GM18508 (cell line): ENCODE data around the gene ASF1A.

Experiments
- ATAC-seq: cut with Tn5 transposase; IDR thresholded peaks from one replicate; pipeline ENCODE4 v1.9.1; 2021; ENCODE audit warnings: moderate number of reproducible peaks; ENCODE audit not compliant: insufficient read depth, unreplicated experiment

ASF1A gene

GRCh38 chr6:118877806-118878205 lies 16.1 kb upstream of the ASF1A start:
- no peak for ATAC-seq

- ATAC-seq = peak; percentile 69
These were observed 12.3 kb upstream of the ASF1A start for GRCh38 chr6:118881440-118882313.

GRCh38 chr6:118882314-118882905 lies 11.5 kb upstream of the ASF1A start:
- ATAC-seq = no peak

- no peak for ATAC-seq
These were observed 7.3 kb upstream of the ASF1A start for GRCh38 chr6:118886641-118887040.

GRCh38 chr6:118889163-118889562 lies 4.8 kb upstream of the ASF1A start:
- no peak for ATAC-seq

GRCh38 chr6:118890997-118891790 lies 2.8 kb upstream of the ASF1A start:
- no peak for ATAC-seq

- no peak for ATAC-seq
These were observed 1.5 kb upstream of the ASF1A start for GRCh38 chr6:118892355-118892991.

GRCh38 chr6:118893064-118893806 lies 717 bp upstream of the ASF1A start:
- ATAC-seq = peak; percentile 4

GRCh38 chr6:118894425-118895260 lies 691 bp downstream of the ASF1A start:
- ATAC-seq = no peak

- ATAC-seq = no peak
These were observed 1.3 kb downstream of the ASF1A start for GRCh38 chr6:118895261-118895560.

- ATAC-seq = no peak
These were observed 1.9 kb downstream of the ASF1A start for GRCh38 chr6:118895859-118896258.

GRCh38 chr6:118896339-118897136 lies 2.6 kb downstream of the ASF1A start:
- peak; percentile 26 for ATAC-seq

GRCh38 chr6:118897386-118897785 lies 3.4 kb downstream of the ASF1A start:
- ATAC-seq = no peak

- ATAC-seq = no peak
These were observed 6.0 kb downstream of the ASF1A start for GRCh38 chr6:118899948-118900347.

- no peak for ATAC-seq
These were observed 8.8 kb downstream of the ASF1A start for GRCh38 chr6:118902726-118903125.

- ATAC-seq = no peak
These were observed 9.2 kb downstream of the ASF1A start for GRCh38 chr6:118903138-118903537.

- ATAC-seq = no peak
These were observed 9.7 kb downstream of the ASF1A start for GRCh38 chr6:118903691-118904090.

GRCh38 chr6:118905084-118905483 lies 11.1 kb downstream of the ASF1A start:
- no peak for ATAC-seq
